CD4-positive, alpha-beta T cell (primary cell): ENCODE data around the gene PHEX. TPM values are rescaled to one million over a fixed set of nuclear protein-coding genes. Genes with fewer than 3 reads are reported as not detected.

ENCODE experiments used
- ATAC-seq: fragments of 200-7000 bp; cut with Tn5 transposase; one replicate; pipeline ENCODE4 v1.10.0; 2022; ENCODE audit warnings: mild to moderate bottlenecking; ENCODE audit not compliant: poor library complexity
- CTCF ChIA-PET: fragments of 350-600 bp; sonication (Branson Sonifier 250); formaldehyde crosslinking; loops from one replicate; lab custom pipeline; 2021; ENCODE audit warnings: antibody characterized with exemption, inconsistent platforms; lab: Charles Lee
- POLR2A ChIA-PET: fragments of 350-600 bp; sonication (Branson Sonifier 250); formaldehyde crosslinking; loops from one replicate; lab custom pipeline; 2021; ENCODE audit warnings: antibody characterized with exemption, inconsistent platforms; lab: Charles Lee
- DNase-seq, 14 experiments: peaks; one replicate each; pipeline ENCODE4 v3.0.0-alpha.2; 2013 to 2020; ENCODE audit warnings: mixed read lengths in 2 of 14
- H3K27ac ChIP-seq, 2 donors: one replicate each; pipeline versions ENCODE4 v1.5.1 to v1.7.0; 2013; ENCODE audit warnings: low read length in 2 of 2, low read depth in 1 of 2, mild to moderate bottlenecking in 1 of 2
- H3K27me3 ChIP-seq, 2 experiments: 1 replicate in 1 of 2; 2 replicates in 1 of 2; pipeline versions ENCODE4 v1.6.1 to v1.7.0; 2013; ENCODE audit warnings: low read length in 2 of 2, control low read depth in 1 of 2, mild to moderate bottlenecking in 1 of 2, moderate library complexity in 1 of 2; ENCODE audit not compliant: insufficient read depth in 2 of 2, control insufficient read depth in 1 of 2
- H3K36me3 ChIP-seq: one replicate; pipeline ENCODE4 v1.6.1; 2013; ENCODE audit warnings: low read length, control low read depth; ENCODE audit not compliant: insufficient read depth
- H3K4me1 ChIP-seq: one replicate; pipeline ENCODE4 v1.6.1; 2013; ENCODE audit warnings: low read length, control low read depth; ENCODE audit not compliant: insufficient read depth
- H3K4me3 ChIP-seq: one replicate; pipeline ENCODE4 v1.5.1; 2013; ENCODE audit warnings: mild to moderate bottlenecking, low read length, moderate library complexity
- H3K9me3 ChIP-seq, 2 experiments: 1 replicate in 1 of 2; 2 replicates in 1 of 2; pipeline versions ENCODE4 v1.6.1 to v1.7.0; 2013; ENCODE audit warnings: low read length in 2 of 2, mild to moderate bottlenecking in 2 of 2, control low read depth in 1 of 2, moderate library complexity in 1 of 2; ENCODE audit not compliant: control insufficient read depth in 1 of 2, insufficient read depth in 1 of 2
- H3K27ac Mint-ChIP-seq: one replicate; pipeline ENCODE4 v1.8.0; 2020; ENCODE audit warnings: mixed read lengths
- H3K27me3 Mint-ChIP-seq: one replicate; pipeline ENCODE4 v1.8.0; 2021; ENCODE audit warnings: mixed read lengths
- H3K36me3 Mint-ChIP-seq: one replicate; pipeline ENCODE4 v1.8.0; 2021; ENCODE audit warnings: low read depth, mixed read lengths
- H3K4me1 Mint-ChIP-seq: one replicate; pipeline ENCODE4 v1.8.0; 2021; ENCODE audit warnings: low read depth, mixed read lengths
- H3K4me3 Mint-ChIP-seq: one replicate; pipeline ENCODE4 v1.8.0; 2020; ENCODE audit warnings: mild to moderate bottlenecking, mixed read lengths
- H3K9me3 Mint-ChIP-seq: one replicate; pipeline ENCODE4 v1.8.0; 2020; ENCODE audit warnings: mixed read lengths
- CTCF ChIP-seq: fragments of 200-600 bp; IDR thresholded peaks from one replicate; pipeline ENCODE4 v1.8.0; 2022; ENCODE audit warnings: antibody characterized with exemption, mild to moderate bottlenecking
- intact Hi-C, 2 experiments: fragments of 100-400 bp; cut with DNase I in 1 of 2; cut with micrococcal nuclease in 1 of 2; formaldehyde crosslinking; loops; one replicate each; pipeline versions ENCODE4 v1.15.1 to v1.9.0; 2023 to 2025; cut with DNase I, micrococcal nuclease
- total RNA-seq, 174 experiments: library from RNA in 2 of 174; stranded (reverse) in 2 of 174; gene quantifications; one replicate each; pipeline ENCODE4 v1.2.3 and lab custom pipeline; 2021 to 2026

The PHEX gene
- total RNA-seq, 2 experiments from 2014 or later = 0.08 to 0.14 TPM

GRCh38 chrX:22118161-22118830 is 86.2 kb downstream of the PHEX start:
- TF ChIP-seq CTCF = no peak
- no peaks in the 10 kb centered on the region for H3K36me3 Mint-ChIP-seq
- H3K27ac ChIP-seq = no peak overlapping the region
- H3K27me3 ChIP-seq = no peaks in the 10 kb centered on the region
- no peak overlapping the region for H3K27ac Mint-ChIP-seq
- H3K4me3 ChIP-seq = no peak overlapping the region
- H3K36me3 ChIP-seq = no peaks in the 10 kb centered on the region
- no peaks in the 10 kb centered on the region for H3K4me1 Mint-ChIP-seq
- CTCF ChIA-PET = no interaction called here
- no peak overlapping the region for H3K4me3 Mint-ChIP-seq
- no peaks in the 10 kb centered on the region for H3K9me3 Mint-ChIP-seq
- H3K27me3 Mint-ChIP-seq = no peaks in the 10 kb centered on the region
- no peak for ATAC-seq
- no peak for DNase-seq
- POLR2A ChIA-PET = no interaction called here
- H3K9me3 ChIP-seq = no peaks in the 10 kb centered on the region
- H3K4me1 ChIP-seq = no peaks in the 10 kb centered on the region
- intact Hi-C loops = no loop called here

DNA sequence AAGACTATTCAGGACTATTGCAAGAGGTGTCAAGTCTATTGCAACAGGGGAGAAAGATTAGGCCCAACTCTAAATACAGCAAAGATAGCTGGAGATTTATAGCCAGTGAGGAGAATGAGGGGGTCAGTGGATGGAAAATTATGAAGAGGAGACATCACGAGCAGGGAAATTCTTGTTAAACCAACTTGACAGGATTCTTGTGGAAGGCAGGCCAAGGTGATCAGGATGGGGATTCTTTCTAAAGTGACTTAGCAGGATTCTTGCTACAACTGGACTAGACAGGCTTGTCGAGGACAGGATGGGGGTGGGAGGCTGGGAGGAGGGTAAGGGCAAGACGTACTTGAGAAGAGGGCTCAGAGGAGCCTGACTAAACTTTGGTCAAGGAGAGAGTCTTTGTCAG is 89.0 kb downstream of the PHEX start:
- intact Hi-C loops = no loop called here
- ChIA-PET POLR2A (no interaction called here), CTCF (interaction anchor here (0.9 kb wide), 1 partner anchor 15 kb away, joined by 5 read pairs; no protein-coding TSS in a partner anchor)
- Mint-ChIP-seq H3K27me3 (no peaks in the 10 kb centered on the region), H3K27ac (no peak overlapping the region), H3K4me3 (no peak overlapping the region), H3K4me1 (no peaks in the 10 kb centered on the region), H3K36me3 (no peaks in the 10 kb centered on the region), H3K9me3 (no peaks in the 10 kb centered on the region)
- no peak for DNase-seq
- Histone ChIP-seq H3K9me3 (no peaks in the 10 kb centered on the region), H3K27ac (no peak overlapping the region), H3K36me3 (no peaks in the 10 kb centered on the region), H3K27me3 (no peaks in the 10 kb centered on the region), H3K4me3 (no peak overlapping the region), H3K4me1 (no peaks in the 10 kb centered on the region)
- TF ChIP-seq CTCF = no peak
- ATAC-seq = no peak

DNA sequence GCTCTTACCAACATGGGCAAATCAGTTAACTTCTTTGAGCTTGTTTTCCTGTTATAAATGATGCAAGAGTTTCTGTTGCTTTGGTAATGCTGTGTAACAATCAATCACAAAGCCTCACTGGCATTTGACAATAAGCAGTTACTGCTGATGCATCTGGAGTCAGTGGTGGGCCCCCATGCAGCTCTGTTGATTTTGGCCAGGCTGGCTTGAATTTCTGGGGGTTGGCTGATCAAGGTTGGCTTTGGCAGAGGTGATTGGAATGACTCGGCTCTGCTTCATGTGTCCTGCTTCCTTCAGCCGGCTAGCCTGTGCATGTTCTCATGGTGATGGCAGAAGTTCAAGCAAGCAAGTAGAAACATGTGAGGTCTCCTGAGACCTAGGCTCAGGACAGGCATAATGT is 90.4 kb downstream of the PHEX start:
- no peak overlapping the region for H3K4me3 Mint-ChIP-seq
- CTCF ChIA-PET = no interaction called here

More for the DNA sequence above, 90.4 kb downstream of the PHEX start:
- no peaks in the 10 kb centered on the region for H3K27me3 Mint-ChIP-seq
- POLR2A ChIA-PET = no interaction called here
- H3K27ac ChIP-seq = no peak overlapping the region
- H3K9me3 ChIP-seq = no peaks in the 10 kb centered on the region
- no peaks in the 10 kb centered on the region for H3K27me3 ChIP-seq
- H3K9me3 Mint-ChIP-seq = no peaks in the 10 kb centered on the region
- H3K27ac Mint-ChIP-seq = no peak overlapping the region
- no peaks in the 10 kb centered on the region for H3K36me3 Mint-ChIP-seq
- no peak for ATAC-seq
- intact Hi-C loops = no loop called here
- no peaks in the 10 kb centered on the region for H3K4me1 Mint-ChIP-seq
- no peak for DNase-seq
- TF ChIP-seq CTCF = no peak
- no peak overlapping the region for H3K4me3 ChIP-seq
- no peaks in the 10 kb centered on the region for H3K4me1 ChIP-seq
- H3K36me3 ChIP-seq = no peaks in the 10 kb centered on the region
